Non-pigmented ciliary epithelial cell (primary cell): Measurements from ENCODE around the gene ZNF519.
"Not testable (repeated sequence)": the region's sequence is repeated elsewhere in the genome, so short reads cannot be mapped to it uniquely, and the experiment has no call there.

Experiments
- DNase-seq: peaks from one replicate; pipeline ENCODE4 v3.0.0-alpha.2; 2010; ENCODE audit warnings: low read depth

ZNF519 gene

GRCh38 chr18:14132271-14132700 lies at the start of gene ZNF519:
Gene ZNF519 (minus strand): TSS chr18:14132435. CDS start chr18:14132277, 158 bp downstream.
- peak; percentile 88 for DNase-seq

GRCh38 chr18:14179306-14179705 lies 47.1 kb upstream of the ZNF519 start:
- DNase-seq, result no peak

GRCh38 chr18:14178321-14179196 lies 46.3 kb upstream of the ZNF519 start:
- DNase-seq, result peak; percentile 19

GRCh38 chr18:14177540-14178320 lies 45.5 kb upstream of the ZNF519 start:
- not testable (repeated sequence) for DNase-seq

- DNase-seq, result not testable (repeated sequence)
Measured at GRCh38 chr18:14175404-14175803, 43.2 kb upstream of the ZNF519 start.

GRCh38 chr18:14174706-14175085 lies 42.5 kb upstream of the ZNF519 start:
- DNase-seq, result no peak

- DNase-seq, result not testable (repeated sequence)
Measured at GRCh38 chr18:14174002-14174705, 41.9 kb upstream of the ZNF519 start.

GRCh38 chr18:14173116-14173951 lies 41.1 kb upstream of the ZNF519 start:
- DNase-seq, result not testable (repeated sequence)

- DNase-seq, result not testable (repeated sequence)
Measured at GRCh38 chr18:14172142-14173115, 40.2 kb upstream of the ZNF519 start.

- not testable (repeated sequence) for DNase-seq
Measured at GRCh38 chr18:14171301-14172141, 39.3 kb upstream of the ZNF519 start.

GRCh38 chr18:14170367-14171036 lies 38.3 kb upstream of the ZNF519 start:
- not testable (repeated sequence) for DNase-seq

- DNase-seq, result not testable (repeated sequence)
Measured at GRCh38 chr18:14162915-14163314, 30.7 kb upstream of the ZNF519 start.

GRCh38 chr18:14151564-14152113 lies 19.4 kb upstream of the ZNF519 start:
- DNase-seq, result not testable (repeated sequence)

- DNase-seq, result not testable (repeated sequence)
Measured at GRCh38 chr18:14150766-14151165, 18.5 kb upstream of the ZNF519 start.

GRCh38 chr18:14149916-14150420 lies 17.7 kb upstream of the ZNF519 start:
- not testable (repeated sequence) for DNase-seq

- not testable (repeated sequence) for DNase-seq
Measured at GRCh38 chr18:14149121-14149850, 17.1 kb upstream of the ZNF519 start.
